GM23338 (cell line): ENCODE measurements around the gene LRRC25. TPM values are rescaled to one million over a fixed set of nuclear protein-coding genes. Genes with fewer than 3 reads are reported as not detected.

Experiments used
- ATAC-seq: fragments of 200-7000 bp; cut with Tn5 transposase; 3 replicates; pipeline ENCODE4 v1.9.1; 2020
- DNase-seq: peaks from one replicate; pipeline ENCODE4 v3.0.0-alpha.2; 2015; ENCODE audit warnings: low spot score
- H2AFZ ChIP-seq: fragments of 200-600 bp; sonication (generic); 2 replicates; pipeline ENCODE4 v1.8.0; 2016; ENCODE audit warnings: antibody characterized with exemption, mild to moderate bottlenecking, moderate library complexity
- H3F3A ChIP-seq: fragments of 200-600 bp; sonication (generic); replicated peaks from 2 replicates; pipeline ENCODE4 v1.8.0; 2017; ENCODE audit warnings: antibody characterized with exemption, mixed run types, low read depth
- H3K27ac ChIP-seq: fragments of 200-600 bp; sonication (generic); 2 replicates; pipeline ENCODE4 v1.6.1; 2016; ENCODE audit warnings: low read depth
- H3K27me3 ChIP-seq: fragments of 200-600 bp; sonication (generic); 2 replicates; pipeline ENCODE4 v1.8.0; 2016; ENCODE audit warnings: mild to moderate bottlenecking, mixed run types, moderate library complexity; ENCODE audit not compliant: insufficient read depth
- H3K36me3 ChIP-seq: fragments of 200-600 bp; sonication (generic); 2 replicates; pipeline ENCODE4 v1.8.0; 2016; ENCODE audit warnings: mild to moderate bottlenecking; ENCODE audit not compliant: insufficient read depth
- H3K4me1 ChIP-seq: fragments of 200-600 bp; sonication (generic); 2 replicates; pipeline ENCODE4 v1.8.0; 2016; ENCODE audit warnings: mild to moderate bottlenecking, moderate library complexity; ENCODE audit not compliant: insufficient read depth
- H3K4me2 ChIP-seq: fragments of 200-600 bp; sonication (generic); 2 replicates; pipeline ENCODE4 v1.7.1; 2017; ENCODE audit warnings: mixed run types
- H3K4me3 ChIP-seq: fragments of 200-600 bp; sonication (generic); 2 replicates; pipeline ENCODE4 v1.6.1; 2016; ENCODE audit warnings: mixed run types
- H3K79me2 ChIP-seq: fragments of 200-600 bp; sonication (generic); replicated peaks from 2 replicates; pipeline ENCODE4 v1.8.0; 2017; ENCODE audit warnings: mild to moderate bottlenecking; ENCODE audit not compliant: insufficient read depth
- H3K9me2 ChIP-seq: fragments of 200-600 bp; sonication (generic); 2 replicates; pipeline ENCODE4 v1.8.0; 2017; ENCODE audit not compliant: insufficient read depth
- H4K20me1 ChIP-seq: fragments of 200-600 bp; sonication (generic); replicated peaks from 2 replicates; pipeline ENCODE4 v1.8.0; 2017; ENCODE audit warnings: mild to moderate bottlenecking; ENCODE audit not compliant: insufficient read depth
- H3K27ac Mint-ChIP-seq: 2 replicates; pipeline ENCODE4 v1.8.0; 2020; ENCODE audit warnings: inconsistent platforms, mild to moderate bottlenecking, moderate library complexity, mixed read lengths
- H3K27me3 Mint-ChIP-seq: 3 replicates; pipeline ENCODE4 v1.8.0; 2022; ENCODE audit warnings: low read depth, mild to moderate bottlenecking, moderate library complexity, mixed read lengths, inconsistent platforms; ENCODE audit not compliant: insufficient read depth, poor library complexity
- H3K36me3 Mint-ChIP-seq: 3 replicates; pipeline ENCODE4 v1.8.0; 2021; ENCODE audit warnings: low read depth, mild to moderate bottlenecking, inconsistent platforms, moderate library complexity, mixed read lengths
- H3K4me1 Mint-ChIP-seq: 3 replicates; pipeline ENCODE4 v1.8.0; 2020; ENCODE audit warnings: mild to moderate bottlenecking, inconsistent platforms, mixed read lengths
- H3K4me3 Mint-ChIP-seq: 3 replicates; pipeline ENCODE4 v1.8.0; 2021; ENCODE audit warnings: moderate library complexity, mild to moderate bottlenecking, inconsistent platforms, mixed read lengths
- H3K9me3 Mint-ChIP-seq: 3 replicates; pipeline ENCODE4 v1.8.0; 2020; ENCODE audit warnings: moderate library complexity, mild to moderate bottlenecking, inconsistent platforms, mixed read lengths
- EZH2 ChIP-seq: fragments of 200-600 bp; sonication (generic); IDR thresholded peaks from one replicate; pipeline ENCODE4 v1.8.0; 2017; ENCODE audit warnings: antibody characterized with exemption, mild to moderate bottlenecking, low read depth; ENCODE audit not compliant: unreplicated experiment
- NANOG ChIP-seq: IDR thresholded peaks from 2 replicates; pipeline ENCODE4 v1.6.1; 2016; ENCODE audit warnings: antibody characterized with exemption, borderline replicate concordance
- POLR2AphosphoS5 ChIP-seq: IDR thresholded peaks from 2 replicates; pipeline ENCODE4 v1.6.1; 2016; ENCODE audit warnings: antibody characterized with exemption, low read depth
- STAT1 ChIP-seq: IDR thresholded peaks from one replicate; pipeline ENCODE4 v1.6.1; 2016; ENCODE audit warnings: antibody characterized with exemption; ENCODE audit not compliant: unreplicated experiment
- polyA plus RNA-seq: library from polyadenylated mRNA; unstranded; fragments of >200 nt; fragmentation: Nextera tagmentation; extraction: Ambion mirVana; gene quantifications from 2 replicates; pipeline ENCODE4 v1.2.1, GENCODE V29; 2016
- total RNA-seq: library from RNA; depleted of rRNA; stranded (reverse); fragments of >200 nt; shearing (Covaris generic); gene quantifications from 2 replicates; pipeline ENCODE4 v1.2.3, GENCODE V29; 2014
- TF ChIP-seq, protein P1 (sequence below), 2 experiments: fragments of 200-600 bp in 1 of 2; sonication (generic) in 1 of 2; conservative IDR thresholded peaks; 2 replicates each; pipeline versions ENCODE4 v1.5.1 to v1.6.1; 2016 to 2017; ENCODE audit warnings: antibody characterized with exemption in 2 of 2, low read depth in 2 of 2, mild to moderate bottlenecking in 2 of 2, moderate library complexity in 1 of 2
- TF ChIP-seq, protein P2 (sequence below): IDR thresholded peaks from one replicate; pipeline ENCODE4 v1.6.1; 2018; ENCODE audit warnings: antibody characterized with exemption; ENCODE audit not compliant: unreplicated experiment
- TF ChIP-seq, protein P3 (sequence below): fragments of 250-450 bp; sonication (Bioruptor Pico); IDR thresholded peaks from 2 replicates; pipeline ENCODE4 v1.5.0; 2020; ENCODE audit warnings: mild to moderate bottlenecking, moderate library complexity

The LRRC25 gene
- total and polyA plus RNA-seq, 2 experiments from 2014 or later, result 0.17 to 0.24 TPM

DNA sequence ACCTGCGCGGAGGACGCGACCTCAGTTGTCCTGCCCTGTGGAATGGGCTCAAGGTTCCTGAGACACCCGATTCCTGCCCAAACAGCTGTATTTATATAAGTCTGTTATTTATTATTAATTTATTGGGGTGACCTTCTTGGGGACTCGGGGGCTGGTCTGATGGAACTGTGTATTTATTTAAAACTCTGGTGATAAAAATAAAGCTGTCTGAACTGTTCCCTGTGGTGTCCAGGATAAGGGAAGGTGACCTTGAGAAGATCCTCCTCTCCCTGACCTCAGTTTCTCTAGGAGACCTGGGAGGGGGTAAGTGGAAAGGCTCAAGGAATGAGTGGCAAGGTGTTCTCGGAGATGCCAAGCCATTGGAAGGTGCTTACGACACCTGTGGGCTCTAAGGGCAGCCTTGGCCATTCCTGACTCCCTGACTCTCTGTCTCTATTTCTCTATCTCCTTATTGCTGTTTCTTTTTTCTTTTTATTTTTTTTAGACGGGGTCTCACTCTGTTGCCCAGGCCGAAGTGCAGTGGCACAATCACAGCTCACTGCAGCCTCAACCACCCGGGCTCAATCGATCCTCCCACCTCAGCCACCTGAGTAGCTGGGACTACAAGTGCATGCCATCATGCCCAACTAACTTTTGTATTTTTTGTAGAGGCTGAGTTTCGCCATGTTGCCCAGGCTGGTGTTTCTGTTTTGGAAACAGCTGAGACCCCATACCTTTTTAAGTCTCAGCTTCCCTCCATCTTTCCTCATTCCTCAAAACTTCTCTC lies 8.3 kb downstream of the LRRC25 start:
- Mint-ChIP-seq H3K4me1 (peaks cover 14% of the 10 kb centered on the region), H3K27me3 (peaks cover 37% of the 10 kb centered on the region), H3K36me3 (peaks cover 11% of the 10 kb centered on the region), H3K9me3 (no peaks in the 10 kb centered on the region), H3K27ac (no peak overlapping the region), H3K4me3 (no peak overlapping the region)
- no peaks in the 10 kb centered on the region for H3K9me2 ChIP-seq
- no peak for DNase-seq
- peaks cover 26% of the 10 kb centered on the region for H3F3A ChIP-seq
- H2AFZ ChIP-seq, result no peak overlapping the region
- peak overlapping the region; percentile 62; the same call in 1 of the 2 replicates for H3K4me2 ChIP-seq
- peaks cover 9% of the 10 kb centered on the region for H3K4me1 ChIP-seq
- peak overlapping the region; percentile 50; the same call in 1 of the 2 replicates for H3K4me3 ChIP-seq
- no peak for ATAC-seq
- no peak overlapping the region for H3K27ac ChIP-seq
- no peaks in the 10 kb centered on the region for H4K20me1 ChIP-seq
- no peaks in the 10 kb centered on the region for H3K36me3 ChIP-seq
- no peaks in the 10 kb centered on the region for H3K79me2 ChIP-seq
- H3K27me3 ChIP-seq, result peaks cover 21% of the 10 kb centered on the region
- TF ChIP-seq, protein P1, sequence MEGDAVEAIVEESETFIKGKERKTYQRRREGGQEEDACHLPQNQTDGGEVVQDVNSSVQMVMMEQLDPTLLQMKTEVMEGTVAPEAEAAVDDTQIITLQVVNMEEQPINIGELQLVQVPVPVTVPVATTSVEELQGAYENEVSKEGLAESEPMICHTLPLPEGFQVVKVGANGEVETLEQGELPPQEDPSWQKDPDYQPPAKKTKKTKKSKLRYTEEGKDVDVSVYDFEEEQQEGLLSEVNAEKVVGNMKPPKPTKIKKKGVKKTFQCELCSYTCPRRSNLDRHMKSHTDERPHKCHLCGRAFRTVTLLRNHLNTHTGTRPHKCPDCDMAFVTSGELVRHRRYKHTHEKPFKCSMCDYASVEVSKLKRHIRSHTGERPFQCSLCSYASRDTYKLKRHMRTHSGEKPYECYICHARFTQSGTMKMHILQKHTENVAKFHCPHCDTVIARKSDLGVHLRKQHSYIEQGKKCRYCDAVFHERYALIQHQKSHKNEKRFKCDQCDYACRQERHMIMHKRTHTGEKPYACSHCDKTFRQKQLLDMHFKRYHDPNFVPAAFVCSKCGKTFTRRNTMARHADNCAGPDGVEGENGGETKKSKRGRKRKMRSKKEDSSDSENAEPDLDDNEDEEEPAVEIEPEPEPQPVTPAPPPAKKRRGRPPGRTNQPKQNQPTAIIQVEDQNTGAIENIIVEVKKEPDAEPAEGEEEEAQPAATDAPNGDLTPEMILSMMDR (conservative IDR thresholded peaks at IDR 0.05; ENCODE audit: low read depth in 2 of 2), result no peak
- TF ChIP-seq STAT1 (no peak), POLR2AphosphoS5 (no peak), EZH2 (no peak), NANOG (no peak)
- TF ChIP-seq, protein P2, sequence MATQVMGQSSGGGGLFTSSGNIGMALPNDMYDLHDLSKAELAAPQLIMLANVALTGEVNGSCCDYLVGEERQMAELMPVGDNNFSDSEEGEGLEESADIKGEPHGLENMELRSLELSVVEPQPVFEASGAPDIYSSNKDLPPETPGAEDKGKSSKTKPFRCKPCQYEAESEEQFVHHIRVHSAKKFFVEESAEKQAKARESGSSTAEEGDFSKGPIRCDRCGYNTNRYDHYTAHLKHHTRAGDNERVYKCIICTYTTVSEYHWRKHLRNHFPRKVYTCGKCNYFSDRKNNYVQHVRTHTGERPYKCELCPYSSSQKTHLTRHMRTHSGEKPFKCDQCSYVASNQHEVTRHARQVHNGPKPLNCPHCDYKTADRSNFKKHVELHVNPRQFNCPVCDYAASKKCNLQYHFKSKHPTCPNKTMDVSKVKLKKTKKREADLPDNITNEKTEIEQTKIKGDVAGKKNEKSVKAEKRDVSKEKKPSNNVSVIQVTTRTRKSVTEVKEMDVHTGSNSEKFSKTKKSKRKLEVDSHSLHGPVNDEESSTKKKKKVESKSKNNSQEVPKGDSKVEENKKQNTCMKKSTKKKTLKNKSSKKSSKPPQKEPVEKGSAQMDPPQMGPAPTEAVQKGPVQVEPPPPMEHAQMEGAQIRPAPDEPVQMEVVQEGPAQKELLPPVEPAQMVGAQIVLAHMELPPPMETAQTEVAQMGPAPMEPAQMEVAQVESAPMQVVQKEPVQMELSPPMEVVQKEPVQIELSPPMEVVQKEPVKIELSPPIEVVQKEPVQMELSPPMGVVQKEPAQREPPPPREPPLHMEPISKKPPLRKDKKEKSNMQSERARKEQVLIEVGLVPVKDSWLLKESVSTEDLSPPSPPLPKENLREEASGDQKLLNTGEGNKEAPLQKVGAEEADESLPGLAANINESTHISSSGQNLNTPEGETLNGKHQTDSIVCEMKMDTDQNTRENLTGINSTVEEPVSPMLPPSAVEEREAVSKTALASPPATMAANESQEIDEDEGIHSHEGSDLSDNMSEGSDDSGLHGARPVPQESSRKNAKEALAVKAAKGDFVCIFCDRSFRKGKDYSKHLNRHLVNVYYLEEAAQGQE, result no peak
- TF ChIP-seq, protein P3, sequence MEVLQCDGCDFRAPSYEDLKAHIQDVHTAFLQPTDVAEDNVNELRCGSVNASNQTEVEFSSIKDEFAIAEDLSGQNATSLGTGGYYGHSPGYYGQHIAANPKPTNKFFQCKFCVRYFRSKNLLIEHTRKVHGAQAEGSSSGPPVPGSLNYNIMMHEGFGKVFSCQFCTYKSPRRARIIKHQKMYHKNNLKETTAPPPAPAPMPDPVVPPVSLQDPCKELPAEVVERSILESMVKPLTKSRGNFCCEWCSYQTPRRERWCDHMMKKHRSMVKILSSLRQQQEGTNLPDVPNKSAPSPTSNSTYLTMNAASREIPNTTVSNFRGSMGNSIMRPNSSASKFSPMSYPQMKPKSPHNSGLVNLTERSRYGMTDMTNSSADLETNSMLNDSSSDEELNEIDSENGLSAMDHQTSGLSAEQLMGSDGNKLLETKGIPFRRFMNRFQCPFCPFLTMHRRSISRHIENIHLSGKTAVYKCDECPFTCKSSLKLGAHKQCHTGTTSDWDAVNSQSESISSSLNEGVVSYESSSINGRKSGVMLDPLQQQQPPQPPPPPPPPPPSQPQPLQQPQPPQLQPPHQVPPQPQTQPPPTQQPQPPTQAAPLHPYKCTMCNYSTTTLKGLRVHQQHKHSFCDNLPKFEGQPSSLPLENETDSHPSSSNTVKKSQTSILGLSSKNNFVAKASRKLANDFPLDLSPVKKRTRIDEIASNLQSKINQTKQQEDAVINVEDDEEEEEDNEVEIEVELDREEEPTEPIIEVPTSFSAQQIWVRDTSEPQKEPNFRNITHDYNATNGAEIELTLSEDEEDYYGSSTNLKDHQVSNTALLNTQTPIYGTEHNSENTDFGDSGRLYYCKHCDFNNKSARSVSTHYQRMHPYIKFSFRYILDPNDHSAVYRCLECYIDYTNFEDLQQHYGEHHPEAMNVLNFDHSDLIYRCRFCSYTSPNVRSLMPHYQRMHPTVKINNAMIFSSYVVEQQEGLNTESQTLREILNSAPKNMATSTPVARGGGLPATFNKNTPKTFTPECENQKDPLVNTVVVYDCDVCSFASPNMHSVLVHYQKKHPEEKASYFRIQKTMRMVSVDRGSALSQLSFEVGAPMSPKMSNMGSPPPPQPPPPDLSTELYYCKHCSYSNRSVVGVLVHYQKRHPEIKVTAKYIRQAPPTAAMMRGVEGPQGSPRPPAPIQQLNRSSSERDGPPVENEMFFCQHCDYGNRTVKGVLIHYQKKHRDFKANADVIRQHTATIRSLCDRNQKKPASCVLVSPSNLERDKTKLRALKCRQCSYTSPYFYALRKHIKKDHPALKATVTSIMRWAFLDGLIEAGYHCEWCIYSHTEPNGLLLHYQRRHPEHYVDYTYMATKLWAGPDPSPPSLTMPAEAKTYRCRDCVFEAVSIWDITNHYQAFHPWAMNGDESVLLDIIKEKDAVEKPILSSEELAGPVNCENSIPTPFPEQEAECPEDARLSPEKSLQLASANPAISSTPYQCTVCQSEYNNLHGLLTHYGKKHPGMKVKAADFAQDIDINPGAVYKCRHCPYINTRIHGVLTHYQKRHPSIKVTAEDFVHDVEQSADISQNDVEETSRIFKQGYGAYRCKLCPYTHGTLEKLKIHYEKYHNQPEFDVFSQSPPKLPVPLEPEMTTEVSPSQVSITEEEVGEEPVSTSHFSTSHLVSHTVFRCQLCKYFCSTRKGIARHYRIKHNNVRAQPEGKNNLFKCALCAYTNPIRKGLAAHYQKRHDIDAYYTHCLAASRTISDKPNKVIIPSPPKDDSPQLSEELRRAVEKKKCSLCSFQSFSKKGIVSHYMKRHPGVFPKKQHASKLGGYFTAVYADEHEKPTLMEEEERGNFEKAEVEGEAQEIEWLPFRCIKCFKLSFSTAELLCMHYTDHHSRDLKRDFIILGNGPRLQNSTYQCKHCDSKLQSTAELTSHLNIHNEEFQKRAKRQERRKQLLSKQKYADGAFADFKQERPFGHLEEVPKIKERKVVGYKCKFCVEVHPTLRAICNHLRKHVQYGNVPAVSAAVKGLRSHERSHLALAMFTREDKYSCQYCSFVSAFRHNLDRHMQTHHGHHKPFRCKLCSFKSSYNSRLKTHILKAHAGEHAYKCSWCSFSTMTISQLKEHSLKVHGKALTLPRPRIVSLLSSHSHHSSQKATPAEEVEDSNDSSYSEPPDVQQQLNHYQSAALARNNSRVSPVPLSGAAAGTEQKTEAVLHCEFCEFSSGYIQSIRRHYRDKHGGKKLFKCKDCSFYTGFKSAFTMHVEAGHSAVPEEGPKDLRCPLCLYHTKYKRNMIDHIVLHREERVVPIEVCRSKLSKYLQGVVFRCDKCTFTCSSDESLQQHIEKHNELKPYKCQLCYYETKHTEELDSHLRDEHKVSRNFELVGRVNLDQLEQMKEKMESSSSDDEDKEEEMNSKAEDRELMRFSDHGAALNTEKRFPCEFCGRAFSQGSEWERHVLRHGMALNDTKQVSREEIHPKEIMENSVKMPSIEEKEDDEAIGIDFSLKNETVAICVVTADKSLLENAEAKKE (CRISPR knock-in tag), result no peak
